ENCODE results near the gene PSME3IP1. TPM values are rescaled to one million over a fixed set of nuclear protein-coding genes. Genes with fewer than 3 reads are reported as not detected.

PSME3IP1 gene
- total and polyA plus RNA-seq, 9 of the 15 experiments (the other 6 are each of a cell fraction or from before 2014, with no cell fraction given): 63.8 to 187 (median 142) TPM

DNA sequence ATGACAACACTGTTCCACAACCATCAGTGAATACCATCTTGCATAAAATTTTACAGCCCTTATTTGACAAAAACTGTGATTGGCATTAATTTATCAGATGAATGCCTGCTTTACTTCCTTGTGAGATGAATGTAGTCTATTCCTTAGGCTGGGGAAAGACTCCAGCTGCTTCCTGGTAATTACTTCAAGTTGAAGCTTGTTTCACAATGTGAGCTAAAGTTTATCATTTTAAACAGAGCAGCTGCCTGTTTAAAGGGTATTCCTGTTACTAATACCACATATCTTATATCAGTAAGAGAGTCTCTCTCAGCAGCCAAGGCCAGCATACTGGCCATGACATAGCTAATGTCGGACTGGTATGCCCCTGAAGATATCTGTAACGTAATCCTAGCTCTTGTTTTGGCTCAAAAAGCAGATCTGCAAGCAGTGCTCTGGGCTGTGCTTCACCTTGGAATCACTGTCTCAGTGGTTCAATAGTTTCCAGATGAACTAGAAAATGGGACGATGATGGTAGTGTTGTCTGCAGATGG lies 46.0 kb upstream of the PSME3IP1 start:
- H2AFZ ChIP-seq (ENCODE audit: low read depth, low read length): no peak overlapping the region
- TF ChIP-seq GABPB1 (CRISPR knock-in tag; IDR thresholded peaks at IDR 0.05) (no peak), GATAD2A (IDR thresholded peaks at IDR 0.05) (no peak), NCOA2 (IDR thresholded peaks at IDR 0.05; ENCODE audit: partially characterized antibody in 2 of 2) (no peak), RHOXF2B (CRISPR knock-in tag; conservative IDR thresholded peaks at IDR 0.05) (no peak), POLR2A (conservative IDR thresholded peaks at IDR 0.05) (no peak), ZZZ3 (IDR thresholded peaks at IDR 0.05) (no peak), ZC3H4 (CRISPR knock-in tag; IDR thresholded peaks at IDR 0.05; ENCODE audit: borderline replicate concordance) (no peak), STAT5B (CRISPR knock-in tag; IDR thresholded peaks at IDR 0.05) (no peak), ZKSCAN8 (CRISPR knock-in tag; IDR thresholded peaks at IDR 0.05) (no peak), ELK1 (CRISPR knock-in tag; IDR thresholded peaks at IDR 0.05) (no peak), LEF1 (IDR thresholded peaks at IDR 0.05) (no peak), ZNF280B (CRISPR knock-in tag; IDR thresholded peaks at IDR 0.05) (no peak), FOXJ2 (tag; IDR thresholded peaks at IDR 0.05) (no peak), SIRT6 (IDR thresholded peaks at IDR 0.05; ENCODE audit: low read depth, low read length) (no peak), ZNF316 (IDR thresholded peaks at IDR 0.05) (no peak), RBM22 (IDR thresholded peaks at IDR 0.05; ENCODE audit: low read depth, low read length, poor library complexity, severe bottlenecking) (no peak)
- TF ChIP-seq, protein P1, sequence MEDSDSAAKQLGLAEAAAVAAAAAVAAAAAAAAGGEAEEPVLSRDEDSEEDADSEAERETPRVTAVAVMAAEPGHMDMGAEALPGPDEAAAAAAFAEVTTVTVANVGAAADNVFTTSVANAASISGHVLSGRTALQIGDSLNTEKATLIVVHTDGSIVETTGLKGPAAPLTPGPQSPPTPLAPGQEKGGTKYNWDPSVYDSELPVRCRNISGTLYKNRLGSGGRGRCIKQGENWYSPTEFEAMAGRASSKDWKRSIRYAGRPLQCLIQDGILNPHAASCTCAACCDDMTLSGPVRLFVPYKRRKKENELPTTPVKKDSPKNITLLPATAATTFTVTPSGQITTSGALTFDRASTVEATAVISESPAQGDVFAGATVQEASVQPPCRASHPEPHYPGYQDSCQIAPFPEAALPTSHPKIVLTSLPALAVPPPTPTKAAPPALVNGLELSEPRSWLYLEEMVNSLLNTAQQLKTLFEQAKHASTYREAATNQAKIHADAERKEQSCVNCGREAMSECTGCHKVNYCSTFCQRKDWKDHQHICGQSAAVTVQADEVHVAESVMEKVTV (CRISPR knock-in tag; IDR thresholded peaks at IDR 0.05): no peak
- TF ChIP-seq, protein P2, sequence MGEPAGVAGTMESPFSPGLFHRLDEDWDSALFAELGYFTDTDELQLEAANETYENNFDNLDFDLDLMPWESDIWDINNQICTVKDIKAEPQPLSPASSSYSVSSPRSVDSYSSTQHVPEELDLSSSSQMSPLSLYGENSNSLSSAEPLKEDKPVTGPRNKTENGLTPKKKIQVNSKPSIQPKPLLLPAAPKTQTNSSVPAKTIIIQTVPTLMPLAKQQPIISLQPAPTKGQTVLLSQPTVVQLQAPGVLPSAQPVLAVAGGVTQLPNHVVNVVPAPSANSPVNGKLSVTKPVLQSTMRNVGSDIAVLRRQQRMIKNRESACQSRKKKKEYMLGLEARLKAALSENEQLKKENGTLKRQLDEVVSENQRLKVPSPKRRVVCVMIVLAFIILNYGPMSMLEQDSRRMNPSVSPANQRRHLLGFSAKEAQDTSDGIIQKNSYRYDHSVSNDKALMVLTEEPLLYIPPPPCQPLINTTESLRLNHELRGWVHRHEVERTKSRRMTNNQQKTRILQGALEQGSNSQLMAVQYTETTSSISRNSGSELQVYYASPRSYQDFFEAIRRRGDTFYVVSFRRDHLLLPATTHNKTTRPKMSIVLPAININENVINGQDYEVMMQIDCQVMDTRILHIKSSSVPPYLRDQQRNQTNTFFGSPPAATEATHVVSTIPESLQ (CRISPR knock-in tag; IDR thresholded peaks at IDR 0.05): no peak

More for the DNA sequence above, 46.0 kb upstream of the PSME3IP1 start:
- Histone ChIP-seq H3K9me1 (ENCODE audit: control insufficient read depth, insufficient read depth, low read length) (no peaks in the 10 kb centered on the region), H3K36me3 (ENCODE audit: control insufficient read depth, insufficient read depth, low read length) (peaks cover 87% of the 10 kb centered on the region), H3K4me2 (ENCODE audit: insufficient read depth, low read length) (no peak overlapping the region), H4K20me1 (replicated peaks; ENCODE audit: control insufficient read depth, insufficient read depth, low read length) (no peaks in the 10 kb centered on the region), H3K9ac (ENCODE audit: insufficient read depth in 1 of 2, low read depth in 2 of 2, low read length in 2 of 2) (no peak overlapping the region), H3K4me1 (replicated peaks in 1 of 2; ENCODE audit: control insufficient read depth in 2 of 2, insufficient read depth in 2 of 2, low read length in 2 of 2) (peaks cover 0 to 9% of the 10 kb centered on the region in 2 experiments; a peak in 2 of 5 replicates), H3K27ac (ENCODE audit: extremely low read depth, low read depth, low read length) (no peak overlapping the region), H3K4me3 (no peak overlapping the region), H3K79me2 (ENCODE audit: control insufficient read depth, insufficient read depth, low read length) (no peaks in the 10 kb centered on the region), H3K27me3 (ENCODE audit: control insufficient read depth in 2 of 2, insufficient read depth in 2 of 2, low read length in 2 of 2) (no peaks in the 10 kb centered on the region), H3K9me3 (replicated peaks; ENCODE audit: control insufficient read depth, insufficient read depth, low read depth, low read length) (no peaks in the 10 kb centered on the region)
- POLR2A ChIA-PET: interaction anchor here (1.0 kb wide), 1 partner anchor 10 kb away, joined by 3 read pairs; no protein-coding TSS in a partner anchor
- in situ Hi-C loops (cut with MboI): no loop called here
- no peak for ATAC-seq
- DNase-seq (ENCODE audit: extremely low read depth in 1 of 4, low spot score in 3 of 4): no peak
- 87% methylated on average over 3 of the region's 3 CpGs for WGBS (ENCODE audit: insufficient coverage, low coverage, missing lambda C conversion rate)
- CTCF ChIA-PET (ENCODE audit: low intra/inter-chr PET ratio): no interaction called here
- intact Hi-C loops (cut with micrococcal nuclease): no loop called here
- no peak for FAIRE-seq
- no TSS peak for BruUV-seq (replicated peaks)

All from K562 (cell line).